ENCODE measurements around the gene LYPD5.

Gene LYPD5

GRCh38 chr19:43804432-43804831 lies 2.2 kb upstream of the LYPD5 start:
- no peak for DNase-seq

- no peak for DNase-seq
These were observed 2.6 kb downstream of the LYPD5 start for GRCh38 chr19:43799502-43800142.

- peak; percentile 81 for DNase-seq
These were observed 3.5 kb downstream of the LYPD5 start for GRCh38 chr19:43798546-43799409.

GRCh38 chr19:43798026-43798545 lies 4.2 kb downstream of the LYPD5 start:
- no peak for DNase-seq

GRCh38 chr19:43797556-43797955 lies 4.7 kb downstream of the LYPD5 start:
- DNase-seq, result no peak

GRCh38 chr19:43797118-43797517 lies 5.1 kb downstream of the LYPD5 start:
- DNase-seq, result no peak

- no peak for DNase-seq
These were observed 11.7 kb downstream of the LYPD5 start for GRCh38 chr19:43790587-43790986.

- peak; percentile 28 for DNase-seq
These were observed 13.2 kb downstream of the LYPD5 start for GRCh38 chr19:43789029-43789428.

- DNase-seq, result no peak
These were observed 15.6 kb downstream of the LYPD5 start for GRCh38 chr19:43786665-43787064.

- DNase-seq, result peak; percentile 61
These were observed 17.1 kb downstream of the LYPD5 start for GRCh38 chr19:43784981-43785808.

- peak; percentile 80 for DNase-seq
These were observed 17.8 kb downstream of the LYPD5 start for GRCh38 chr19:43784241-43784980.

- DNase-seq, result no peak
These were observed 18.6 kb downstream of the LYPD5 start for GRCh38 chr19:43783636-43784035.

- no peak for DNase-seq
These were observed 19.5 kb downstream of the LYPD5 start for GRCh38 chr19:43782689-43783231.

GRCh38 chr19:43782311-43782660 lies 20.0 kb downstream of the LYPD5 start:
- DNase-seq, result no peak

GRCh38 chr19:43781630-43782310 lies 20.5 kb downstream of the LYPD5 start:
- peak; percentile 23 for DNase-seq

- peak; percentile 74 for DNase-seq
These were observed 21.3 kb downstream of the LYPD5 start, which contains the start of gene KCNN4 for GRCh38 chr19:43780706-43781525. TSS of gene KCNN4 (minus strand) at chr19:43780973. CDS start at chr19:43780861, 112 bp downstream.

- peak; percentile 46 for DNase-seq
These were observed 22.4 kb downstream of the LYPD5 start for GRCh38 chr19:43779820-43780219.

GRCh38 chr19:43779147-43779819 lies 23.0 kb downstream of the LYPD5 start:
- DNase-seq, result no peak

GRCh38 chr19:43778651-43779050 lies 23.6 kb downstream of the LYPD5 start:
- DNase-seq, result no peak

GRCh38 chr19:43777163-43777695 lies 25.0 kb downstream of the LYPD5 start:
- peak; percentile 73 for DNase-seq
